Measurements from ENCODE around the gene MRC2. TPM values are rescaled to one million over a fixed set of nuclear protein-coding genes. Genes with fewer than 3 reads are reported as not detected.

The MRC2 gene
- total RNA-seq, 2 experiments from 2014 or later: 10.5 to 11.3 TPM

GRCh38 chr17:62723842-62724241, 96.4 kb downstream of the MRC2 start:
- peaks cover 31% of the 10 kb centered on the region for H3K4me1 Mint-ChIP-seq
- CTCF ChIA-PET: interaction anchor here (0.6 to 1.6 kb wide), 9 partner anchors 11 to 683 kb away, joined by 3 to 9 read pairs (median 3); no protein-coding TSS in a partner anchor
- no peak overlapping the region for H3K4me3 Mint-ChIP-seq
- intact Hi-C loops (cut with DNase I, micrococcal nuclease): loop anchor here (1.0 to 5.0 kb wide), 6 partner anchors 13 to 551 kb away; partner anchors contain the start of gene METTL2A (in 1 of the 2)
- ATAC-seq (no peak), DNase-seq (no peak)
- peaks cover 2% of the 10 kb centered on the region for H3K36me3 Mint-ChIP-seq (ENCODE audit: low read depth)
- H3K27ac Mint-ChIP-seq: no peak overlapping the region
- H3K9me3 Mint-ChIP-seq (ENCODE audit: low read depth): peaks cover 3% of the 10 kb centered on the region
- POLR2A ChIA-PET: interaction anchor here (1.3 to 1.4 kb wide), 2 partner anchors 14 to 242 kb away, joined by 5 to 7 read pairs; partner anchors contain the start of gene TANC2
- peaks cover 55% of the 10 kb centered on the region for H3K27me3 Mint-ChIP-seq

GRCh38 chr17:62724398-62725146, 97.1 kb downstream of the MRC2 start:
- Mint-ChIP-seq H3K27ac (no peak overlapping the region), H3K4me3 (peak overlapping the region; percentile 11), H3K9me3 (ENCODE audit: low read depth) (peaks cover 3% of the 10 kb centered on the region), H3K4me1 (peaks cover 26% of the 10 kb centered on the region), H3K36me3 (ENCODE audit: low read depth) (peaks cover 2% of the 10 kb centered on the region), H3K27me3 (peaks cover 51% of the 10 kb centered on the region)
- ChIA-PET POLR2A (interaction anchor here (0.6 to 1.4 kb wide), 4 partner anchors 13 to 244 kb away, joined by 3 to 7 read pairs (median 4); partner anchors contain the start of gene TANC2), CTCF (interaction anchor here (0.6 to 1.6 kb wide), 14 partner anchors 10 to 682 kb away, joined by 3 to 9 read pairs (median 3); no protein-coding TSS in a partner anchor)
- DNase-seq (peak; percentile 92), ATAC-seq (peak; percentile 98)
- intact Hi-C loops (cut with DNase I, micrococcal nuclease): loop anchor here (1.0 to 5.0 kb wide), 6 partner anchors 13 to 551 kb away; partner anchors contain the start of gene METTL2A (in 1 of the 2)

- ChIA-PET POLR2A (no interaction called here), CTCF (no interaction called here)
- H3K36me3 Mint-ChIP-seq (ENCODE audit: low read depth): peaks cover 2% of the 10 kb centered on the region
- peaks cover 24% of the 10 kb centered on the region for H3K4me1 Mint-ChIP-seq
- no peak overlapping the region for H3K27ac Mint-ChIP-seq
- H3K27me3 Mint-ChIP-seq: peaks cover 45% of the 10 kb centered on the region
- no peak for DNase-seq
- peaks cover 3% of the 10 kb centered on the region for H3K9me3 Mint-ChIP-seq (ENCODE audit: low read depth)
- ATAC-seq: no peak
- intact Hi-C loops (cut with DNase I, micrococcal nuclease): loop anchor here in 1 of 2 experiments (1.0 kb wide), 1 partner anchor 11 kb away; no protein-coding TSS in a partner anchor
- H3K4me3 Mint-ChIP-seq: no peak overlapping the region
These were observed 98.3 kb downstream of the MRC2 start for GRCh38 chr17:62725791-62726249.

- Mint-ChIP-seq H3K27me3 (peaks cover 45% of the 10 kb centered on the region), H3K4me3 (no peak overlapping the region), H3K9me3 (ENCODE audit: low read depth) (peaks cover 3% of the 10 kb centered on the region), H3K36me3 (ENCODE audit: low read depth) (peaks cover 2% of the 10 kb centered on the region), H3K27ac (no peak overlapping the region), H3K4me1 (peaks cover 22% of the 10 kb centered on the region)
- DNase-seq (no peak), ATAC-seq (no peak)
- ChIA-PET CTCF (no interaction called here), POLR2A (no interaction called here)
- intact Hi-C loops (cut with DNase I, micrococcal nuclease): no loop called here
These were observed 100.6 kb downstream of the MRC2 start for GRCh38 chr17:62727916-62728672.

GRCh38 chr17:62732125-62732524, 104.7 kb downstream of the MRC2 start:
- Mint-ChIP-seq H3K4me3 (no peak overlapping the region), H3K27me3 (peaks cover 48% of the 10 kb centered on the region), H3K36me3 (ENCODE audit: low read depth) (peaks cover 2% of the 10 kb centered on the region), H3K27ac (no peak overlapping the region), H3K4me1 (peaks cover 1% of the 10 kb centered on the region), H3K9me3 (ENCODE audit: low read depth) (peaks cover 3% of the 10 kb centered on the region)
- ChIA-PET POLR2A (no interaction called here), CTCF (no interaction called here)
- no peak for DNase-seq
- intact Hi-C loops (cut with DNase I, micrococcal nuclease): no loop called here
- no peak for ATAC-seq

GRCh38 chr17:62735044-62735651, 107.7 kb downstream of the MRC2 start:
- ATAC-seq (no peak), DNase-seq (no peak)
- Mint-ChIP-seq H3K4me3 (no peak overlapping the region), H3K4me1 (peaks cover 15% of the 10 kb centered on the region), H3K36me3 (ENCODE audit: low read depth) (no peaks in the 10 kb centered on the region), H3K27me3 (peaks cover 41% of the 10 kb centered on the region), H3K27ac (no peak overlapping the region), H3K9me3 (ENCODE audit: low read depth) (no peaks in the 10 kb centered on the region)
- ChIA-PET POLR2A (no interaction called here), CTCF (interaction anchor here (0.8 to 1.6 kb wide), 2 partner anchors 11 to 261 kb away, joined by 3 read pairs; no protein-coding TSS in a partner anchor)
- intact Hi-C loops (cut with DNase I, micrococcal nuclease): no loop called here

GRCh38 chr17:62737513-62737912, 110.0 kb downstream of the MRC2 start:
- no peaks in the 10 kb centered on the region for H3K9me3 Mint-ChIP-seq (ENCODE audit: low read depth)
- peak; percentile 75 for DNase-seq
- POLR2A ChIA-PET: interaction anchor here (1.7 kb wide), 1 partner anchor 13 kb away, joined by 5 read pairs; no protein-coding TSS in a partner anchor
- peaks cover 31% of the 10 kb centered on the region for H3K27me3 Mint-ChIP-seq
- intact Hi-C loops (cut with DNase I, micrococcal nuclease): loop anchor here (1.0 kb wide), 2 partner anchors 12 to 13 kb away; no protein-coding TSS in a partner anchor
- peak; percentile 85 for ATAC-seq
- CTCF ChIA-PET: interaction anchor here (1.2 kb wide), 1 partner anchor 13 kb away, joined by 3 read pairs; no protein-coding TSS in a partner anchor
- H3K27ac Mint-ChIP-seq: no peak overlapping the region
- no peak overlapping the region for H3K4me3 Mint-ChIP-seq
- peaks cover 17% of the 10 kb centered on the region for H3K4me1 Mint-ChIP-seq
- H3K36me3 Mint-ChIP-seq (ENCODE audit: low read depth): no peaks in the 10 kb centered on the region

GRCh38 chr17:62738281-62738680, 110.8 kb downstream of the MRC2 start:
- ATAC-seq (no peak), DNase-seq (no peak)
- Mint-ChIP-seq H3K27me3 (peaks cover 33% of the 10 kb centered on the region), H3K27ac (no peak overlapping the region), H3K36me3 (ENCODE audit: low read depth) (no peaks in the 10 kb centered on the region), H3K9me3 (ENCODE audit: low read depth) (no peaks in the 10 kb centered on the region), H3K4me1 (peaks cover 17% of the 10 kb centered on the region), H3K4me3 (no peak overlapping the region)
- ChIA-PET POLR2A (interaction anchor here (1.7 kb wide), 1 partner anchor 14 kb away, joined by 5 read pairs; no protein-coding TSS in a partner anchor), CTCF (interaction anchor here (1.2 kb wide), 1 partner anchor 14 kb away, joined by 3 read pairs; no protein-coding TSS in a partner anchor)
- intact Hi-C loops (cut with DNase I, micrococcal nuclease): no loop called here

- intact Hi-C loops (cut with DNase I, micrococcal nuclease): no loop called here
- ATAC-seq: no peak
- no peak overlapping the region for H3K4me3 Mint-ChIP-seq
- peaks cover 17% of the 10 kb centered on the region for H3K4me1 Mint-ChIP-seq
- DNase-seq: no peak
- POLR2A ChIA-PET: no interaction called here
- H3K27ac Mint-ChIP-seq: no peak overlapping the region
- H3K27me3 Mint-ChIP-seq: peaks cover 28% of the 10 kb centered on the region
- no peaks in the 10 kb centered on the region for H3K36me3 Mint-ChIP-seq (ENCODE audit: low read depth)
- CTCF ChIA-PET: interaction anchor here (0.6 to 1.4 kb wide), 5 partner anchors 9 to 740 kb away, joined by 3 to 5 read pairs (median 3); no protein-coding TSS in a partner anchor
- no peaks in the 10 kb centered on the region for H3K9me3 Mint-ChIP-seq (ENCODE audit: low read depth)
These were observed 112.3 kb downstream of the MRC2 start for GRCh38 chr17:62739645-62740388.

- H3K27ac Mint-ChIP-seq: no peak overlapping the region
- ChIA-PET CTCF (interaction anchor here (0.8 kb wide), 1 partner anchor 789 kb away, joined by 3 read pairs; no protein-coding TSS in a partner anchor), POLR2A (no interaction called here)
These were observed 113.8 kb downstream of the MRC2 start for GRCh38 chr17:62741290-62741689.

More at GRCh38 chr17:62741290-62741689, 113.8 kb downstream of the MRC2 start:
- Mint-ChIP-seq H3K9me3 (ENCODE audit: low read depth) (no peaks in the 10 kb centered on the region), H3K36me3 (ENCODE audit: low read depth) (no peaks in the 10 kb centered on the region), H3K4me1 (peaks cover 17% of the 10 kb centered on the region), H3K4me3 (no peak overlapping the region), H3K27me3 (peaks cover 23% of the 10 kb centered on the region)
- peak; percentile 56 for ATAC-seq
- DNase-seq: no peak
- intact Hi-C loops (cut with DNase I, micrococcal nuclease): no loop called here
